SK-N-SH treated with all-trans-retinoic acid at 6 μM for 48 hours (cell line): Measurements from ENCODE around the gene LRCOL1.

ENCODE experiments used
- ATAC-seq: fragments of 200-7000 bp; cut with Tn5 transposase; 3 replicates; pipeline ENCODE4 v1.9.1; 2020; ENCODE audit warnings: mild to moderate bottlenecking, moderate library complexity
- ARNTL ChIP-seq: fragments of 450-650 bp; formaldehyde crosslinking; IDR thresholded peaks from 2 replicates; pipeline ENCODE4 v1.5.0; 2020; ENCODE audit warnings: low read depth, mild to moderate bottlenecking, moderate library complexity, borderline replicate concordance
- BACH2 ChIP-seq: fragments of 250-450 bp; sonication (Bioruptor Pico); IDR thresholded peaks from 2 replicates; pipeline ENCODE4 v1.9.0; 2021; ENCODE audit warnings: mild to moderate bottlenecking, borderline replicate concordance
- CREB5 ChIP-seq: fragments of 250-450 bp; sonication (Bioruptor Pico); IDR thresholded peaks from 2 replicates; pipeline ENCODE4 v1.5.1; 2020; ENCODE audit warnings: low read depth, mild to moderate bottlenecking, moderate library complexity
- CSDC2 ChIP-seq: fragments of 250-450 bp; sonication (Bioruptor Pico); IDR thresholded peaks from 2 replicates; pipeline ENCODE4 v1.5.0; 2020; ENCODE audit warnings: mild to moderate bottlenecking, moderate library complexity
- CSRNP3 ChIP-seq: fragments of 250-450 bp; sonication (Bioruptor Pico); IDR thresholded peaks from 2 replicates; pipeline ENCODE4 v1.5.1; 2021; ENCODE audit warnings: mild to moderate bottlenecking, moderate library complexity
- ESRRG ChIP-seq: fragments of 250-450 bp; sonication (Bioruptor Pico); IDR thresholded peaks from 2 replicates; pipeline ENCODE4 v1.6.1; 2021; ENCODE audit warnings: mild to moderate bottlenecking
- GLIS3 ChIP-seq: fragments of 250-450 bp; sonication (Bioruptor Pico); IDR thresholded peaks from 2 replicates; pipeline ENCODE4 v1.5.0; 2020; ENCODE audit warnings: mild to moderate bottlenecking, moderate library complexity
- ISL1 ChIP-seq: fragments of 250-450 bp; sonication (Bioruptor Pico); IDR thresholded peaks from 2 replicates; pipeline ENCODE4 v2.1.2; 2022; ENCODE audit warnings: mild to moderate bottlenecking, moderate library complexity
- OSR1 ChIP-seq: fragments of 250-450 bp; sonication (Bioruptor Pico); IDR thresholded peaks from 2 replicates; pipeline ENCODE4 v1.8.0; 2022; ENCODE audit warnings: moderate library complexity, mild to moderate bottlenecking, inconsistent platforms
- PATZ1 ChIP-seq: fragments of 250-450 bp; sonication (Bioruptor Pico); IDR thresholded peaks from 2 replicates; pipeline ENCODE4 v1.8.0; 2020; ENCODE audit warnings: mild to moderate bottlenecking, moderate library complexity, borderline replicate concordance
- POU6F1 ChIP-seq: fragments of 250-450 bp; sonication (Bioruptor Pico); IDR thresholded peaks from 2 replicates; pipeline ENCODE4 v1.8.0; 2021; ENCODE audit warnings: low read depth, mild to moderate bottlenecking, moderate library complexity, borderline replicate concordance
- PPARA ChIP-seq: fragments of 250-450 bp; sonication (Bioruptor Pico); IDR thresholded peaks from 2 replicates; pipeline ENCODE4 v1.5.0; 2020; ENCODE audit warnings: mild to moderate bottlenecking, borderline replicate concordance
- SNAI2 ChIP-seq: fragments of 250-450 bp; sonication (Bioruptor Pico); IDR thresholded peaks from 2 replicates; pipeline ENCODE4 v1.5.0; 2020; ENCODE audit warnings: mild to moderate bottlenecking, moderate library complexity
- TCF4 ChIP-seq: fragments of 250-450 bp; sonication (Bioruptor Pico); IDR thresholded peaks from 2 replicates; pipeline ENCODE4 v1.8.0; 2021; ENCODE audit warnings: mild to moderate bottlenecking, moderate library complexity, borderline replicate concordance
- TSHZ2 ChIP-seq: fragments of 250-450 bp; sonication (Bioruptor Pico); IDR thresholded peaks from 2 replicates; pipeline ENCODE4 v1.5.0; 2020; ENCODE audit warnings: mild to moderate bottlenecking, moderate library complexity
- ZC3H10 ChIP-seq: fragments of 250-450 bp; sonication (Bioruptor Pico); IDR thresholded peaks from 2 replicates; pipeline ENCODE4 v1.5.1; 2021; ENCODE audit warnings: mild to moderate bottlenecking, moderate library complexity
- ZFP3 ChIP-seq: fragments of 250-450 bp; sonication (Bioruptor Pico); IDR thresholded peaks from 2 replicates; pipeline ENCODE4 v1.5.0; 2020; ENCODE audit warnings: mild to moderate bottlenecking, moderate library complexity
- ZFP30 ChIP-seq: fragments of 450-650 bp; formaldehyde crosslinking; IDR thresholded peaks from 2 replicates; pipeline ENCODE4 v1.5.0; 2022; ENCODE audit warnings: mild to moderate bottlenecking, moderate library complexity
- ZNF70 ChIP-seq: fragments of 450-650 bp; formaldehyde crosslinking; IDR thresholded peaks from 2 replicates; pipeline ENCODE4 v1.5.0; 2020; ENCODE audit warnings: mild to moderate bottlenecking, moderate library complexity
- ZNF8 ChIP-seq: fragments of 450-650 bp; formaldehyde crosslinking; IDR thresholded peaks from 2 replicates; pipeline ENCODE4 v1.5.0; 2020; ENCODE audit warnings: mild to moderate bottlenecking, moderate library complexity

The LRCOL1 gene

GRCh38 chr12:132591107-132591935 is 19.1 kb downstream of the LRCOL1 start:
- ATAC-seq = no peak
- TF ChIP-seq ZNF8 (CRISPR knock-in tag) = no peak
- TF ChIP-seq BACH2 (CRISPR knock-in tag) = no peak
- TF ChIP-seq PPARA (CRISPR knock-in tag) = no peak
- TF ChIP-seq ZFP30 = no peak
- TF ChIP-seq PATZ1 (CRISPR knock-in tag) = no peak
- no peak for TF ChIP-seq OSR1 (CRISPR knock-in tag)
- TF ChIP-seq ISL1 (CRISPR knock-in tag) = no peak
- no peak for TF ChIP-seq TCF4 (CRISPR knock-in tag)
- no peak for TF ChIP-seq ZC3H10
- no peak for TF ChIP-seq CSRNP3 (CRISPR knock-in tag)
- no peak for TF ChIP-seq ZNF70 (CRISPR knock-in tag)
- TF ChIP-seq GLIS3 = no peak
- no peak for TF ChIP-seq ESRRG (CRISPR knock-in tag)
- TF ChIP-seq SNAI2 (CRISPR knock-in tag) = no peak

- no peak for ATAC-seq
Observed at GRCh38 chr12:132588821-132589669, 21.3 kb downstream of the LRCOL1 start.

More at GRCh38 chr12:132588821-132589669, 21.3 kb downstream of the LRCOL1 start:
- TF ChIP-seq ZFP3 (no peak), ISL1 (CRISPR knock-in tag) (no peak), CSDC2 (CRISPR knock-in tag) (no peak), CREB5 (CRISPR knock-in tag) (no peak), ARNTL (no peak), PATZ1 (CRISPR knock-in tag) (no peak), ESRRG (CRISPR knock-in tag) (no peak), BACH2 (CRISPR knock-in tag) (no peak), ZFP30 (no peak), CSRNP3 (CRISPR knock-in tag) (no peak), GLIS3 (no peak), PPARA (CRISPR knock-in tag) (no peak), SNAI2 (CRISPR knock-in tag) (no peak), TSHZ2 (CRISPR knock-in tag) (no peak), POU6F1 (no peak), OSR1 (CRISPR knock-in tag) (no peak)
